GM18951 (cell line): ENCODE results near the gene TTC38.
"Not testable (repeated sequence)": the region's sequence is repeated elsewhere in the genome, so short reads cannot be mapped to it uniquely, and the experiment has no call there.

Experiments
- POLR2A ChIP-seq: IDR thresholded peaks from 4 replicates; pipeline ENCODE4 v1.6.1; 2011; ENCODE audit warnings: mild to moderate bottlenecking; ENCODE audit not compliant: insufficient read length, insufficient read depth; ENCODE audit errors: extremely low read depth
- in situ Hi-C: fragments of 300-500 bp; cut with MboI; formaldehyde crosslinking; loops from one replicate; pipeline ENCODE4 v1.12.0; 2022; ENCODE audit warnings: low sequenced_read_pairs, mixed read lengths, inconsistent platforms; ENCODE audit not compliant: unreplicated experiment

The TTC38 gene

GRCh38 chr22:46300491-46300890 is 32.7 kb downstream of the TTC38 start:
- no peak for TF ChIP-seq POLR2A
- in situ Hi-C loops: loop anchor here (10.0 kb wide), 2 partner anchors 176 to 316 kb away; no protein-coding TSS in a partner anchor

GRCh38 chr22:46303347-46303965 is 35.6 kb downstream of the TTC38 start:
- in situ Hi-C loops: loop anchor here (10.0 kb wide), 2 partner anchors 179 to 319 kb away; no protein-coding TSS in a partner anchor
- no peak for TF ChIP-seq POLR2A

- TF ChIP-seq POLR2A: no peak
- in situ Hi-C loops: loop anchor here (10.0 kb wide), 2 partner anchors 184 to 324 kb away; no protein-coding TSS in a partner anchor
Observed at GRCh38 chr22:46308283-46308988, 40.6 kb downstream of the TTC38 start.

GRCh38 chr22:46309526-46310085 is 41.8 kb downstream of the TTC38 start:
- in situ Hi-C loops: loop anchor here (10.0 kb wide), 2 partner anchors 185 to 325 kb away; no protein-coding TSS in a partner anchor
- no peak for TF ChIP-seq POLR2A

GRCh38 chr22:46312056-46312455 is 44.2 kb downstream of the TTC38 start:
- in situ Hi-C loops: no loop called here
- TF ChIP-seq POLR2A: no peak

- in situ Hi-C loops: not testable (repeated sequence)
Observed at GRCh38 chr22:46312848-46313247, 45.0 kb downstream of the TTC38 start.

- in situ Hi-C loops: no loop called here
- TF ChIP-seq POLR2A: no peak
Observed at GRCh38 chr22:46315976-46316375, 48.2 kb downstream of the TTC38 start.

GRCh38 chr22:46317646-46318045 is 49.8 kb downstream of the TTC38 start:
- in situ Hi-C loops: no loop called here
- no peak for TF ChIP-seq POLR2A

GRCh38 chr22:46318576-46318975 is 50.8 kb downstream of the TTC38 start:
- no peak for TF ChIP-seq POLR2A
- in situ Hi-C loops: no loop called here

GRCh38 chr22:46319319-46319718 is 51.5 kb downstream of the TTC38 start:
- no peak for TF ChIP-seq POLR2A
- in situ Hi-C loops: no loop called here

GRCh38 chr22:46320166-46320710 is 52.4 kb downstream of the TTC38 start:
- in situ Hi-C loops: no loop called here
- no peak for TF ChIP-seq POLR2A

- in situ Hi-C loops: no loop called here
- TF ChIP-seq POLR2A: no peak
Observed at GRCh38 chr22:46320716-46321386, 53.0 kb downstream of the TTC38 start.

- no peak for TF ChIP-seq POLR2A
- in situ Hi-C loops: no loop called here
Observed at GRCh38 chr22:46322711-46323110, 54.9 kb downstream of the TTC38 start.

GRCh38 chr22:46323162-46323561 is 55.4 kb downstream of the TTC38 start:
- in situ Hi-C loops: no loop called here
- no peak for TF ChIP-seq POLR2A
